ENCODE measurements around the gene MERTK. TPM values are rescaled to one million over a fixed set of nuclear protein-coding genes. Genes with fewer than 3 reads are reported as not detected.
A peak's percentile ranks its signal among the peaks of the same experiment; 100 is the strongest.

Gene MERTK
- total and polyA plus RNA-seq, 2 of the 8 experiments (the other 6 are each of a cell fraction or from before 2014, with no cell fraction given), result 6.5 to 7.0 TPM

- Histone ChIP-seq H3K27ac (ENCODE audit: low read depth, low read length) (no peak overlapping the region), H3K4me3 (ENCODE audit: extremely low read depth in 1 of 4, insufficient read depth in 2 of 4, low read depth in 3 of 4, low read length in 4 of 4) (no peak overlapping the region), H4K5ac (ENCODE audit: insufficient read length, low read depth, low read length) (no peak overlapping the region), H2BK20ac (ENCODE audit: low read length) (no peak overlapping the region), H3K18ac (ENCODE audit: extremely low read depth, low read length) (no peak overlapping the region), H3K4me2 (ENCODE audit: insufficient read depth in 1 of 2, low read depth in 2 of 2, low read length in 2 of 2) (no peak overlapping the region), H2AK5ac (ENCODE audit: low read depth, low read length) (no peak overlapping the region), H3K56ac (replicated peaks; ENCODE audit: insufficient read length, low read depth, low read length) (no peak overlapping the region), H2BK12ac (ENCODE audit: low read depth, low read length) (no peak overlapping the region), H3K9me3 (ENCODE audit: insufficient read depth in 2 of 2, low read depth in 1 of 2, low read length in 1 of 2) (no peaks in the 10 kb centered on the region), H3K4me1 (replicated peaks in 1 of 4; ENCODE audit: control insufficient read depth in 3 of 4, insufficient read depth in 4 of 4, low read length in 3 of 4) (no peaks in the 10 kb centered on the region), H2AFZ (ENCODE audit: low read length) (no peak overlapping the region), H3K23me2 (ENCODE audit: low read depth, low read length) (no peaks in the 10 kb centered on the region), H3K9ac (replicated peaks in 1 of 4; ENCODE audit: extremely low read depth in 1 of 4, low read depth in 3 of 4, low read length in 3 of 4) (no peak overlapping the region), H2BK120ac (replicated peaks; ENCODE audit: low read depth, low read length) (no peak overlapping the region), H3K23ac (ENCODE audit: insufficient read length) (no peak overlapping the region), H2BK15ac (ENCODE audit: low read length) (no peak overlapping the region), H3K14ac (ENCODE audit: insufficient read length) (no peak overlapping the region), H4K20me1 (replicated peaks in 1 of 2; ENCODE audit: control insufficient read depth in 1 of 2, insufficient read depth in 2 of 2, low read length in 2 of 2) (no peaks in the 10 kb centered on the region), H3K4ac (replicated peaks; ENCODE audit: insufficient read length, low read depth, low read length) (no peak overlapping the region), H3K79me2 (ENCODE audit: control insufficient read depth in 1 of 2, insufficient read depth in 2 of 2, low read length in 2 of 2) (no peaks in the 10 kb centered on the region), H2BK5ac (ENCODE audit: low read depth, low read length) (no peak overlapping the region), H3K36me3 (ENCODE audit: control insufficient read depth in 2 of 4, insufficient read depth in 4 of 4, low read length in 3 of 4) (no peaks in the 10 kb centered on the region), H4K91ac (replicated peaks; ENCODE audit: insufficient read length, low read length) (no peak overlapping the region), H4K8ac (ENCODE audit: extremely low read depth, insufficient read depth, low read length) (no peak overlapping the region), H3K79me1 (ENCODE audit: low read depth, low read length) (no peaks in the 10 kb centered on the region), H3K27me3 (replicated peaks in 1 of 4; ENCODE audit: control insufficient read depth in 3 of 4, extremely low read depth in 1 of 4, insufficient read depth in 3 of 4, low read length in 3 of 4) (no peaks in the 10 kb centered on the region)
- WGBS, 2 experiments (ENCODE audit: extremely low coverage in 1 of 2, insufficient coverage in 1 of 2, insufficient read length in 1 of 2, insufficient replicate concordance in 2 of 2, low coverage in 1 of 2, low lambda C conversion rate in 2 of 2, missing lambda C conversion rate in 1 of 2), result 96% methylated on average over 11 of the region's 11 CpGs; no CpG with 5 or more reads in 1 of the 2 experiments
- FAIRE-seq (no peak), DNase-seq (ENCODE audit: low read depth in 1 of 2, low spot score in 2 of 2) (peak; percentile 15 to 23)
- ChIA-PET CTCF (ENCODE audit: partially characterized antibody) (interaction anchor here (0.9 kb wide), 1 partner anchor 17 kb away, joined by 3 read pairs; no protein-coding TSS in a partner anchor), POLR2A (ENCODE audit: partially characterized antibody) (no interaction called here)
- TF ChIP-seq RNF2 (IDR thresholded peaks at IDR 0.05; ENCODE audit: borderline replicate concordance, low read depth, low read length, missing control alignments, poor library complexity, severe bottlenecking), result no peak
- no peak for TF ChIP-seq RXRA (IDR thresholded peaks at IDR 0.05; ENCODE audit: insufficient read depth, low read depth, low read length)
- no peak for TF ChIP-seq JUN (IDR thresholded peaks at IDR 0.05; ENCODE audit: low read depth, low read length)
- TF ChIP-seq CBX5 (IDR thresholded peaks at IDR 0.05; ENCODE audit: low read depth, low read length), result no peak
- no peak for TF ChIP-seq GABPA (IDR thresholded peaks at IDR 0.05; ENCODE audit: borderline replicate concordance, insufficient read depth, low read length)
- no peak for TF ChIP-seq EP300 (IDR thresholded peaks at IDR 0.05; ENCODE audit: borderline replicate concordance in 1 of 2, low read depth in 2 of 2, low read length in 2 of 2)
- no peak for TF ChIP-seq SP2 (IDR thresholded peaks at IDR 0.05; ENCODE audit: low read length)
- no peak for TF ChIP-seq USF2 (IDR thresholded peaks at IDR 0.05; ENCODE audit: low read length)
- TF ChIP-seq EGR1 (IDR thresholded peaks at IDR 0.05; ENCODE audit: borderline replicate concordance, low read depth, low read length), result no peak
- TF ChIP-seq HDAC6 (IDR thresholded peaks at IDR 0.05; ENCODE audit: low read depth, low read length), result no peak
Observed at GRCh38 chr2:111975053-111975552, 76.7 kb downstream of the MERTK start.

Measured in H1 (cell line).